Inferior parietal cortex (tissue), 1 donor: ENCODE measurements around the gene TNFSF11.

ENCODE experiments used
- DNase-seq: peaks from one replicate; pipeline ENCODE4 v3.0.0-alpha.2; 2016; ENCODE audit errors: extremely low spot score

Gene TNFSF11

DNA sequence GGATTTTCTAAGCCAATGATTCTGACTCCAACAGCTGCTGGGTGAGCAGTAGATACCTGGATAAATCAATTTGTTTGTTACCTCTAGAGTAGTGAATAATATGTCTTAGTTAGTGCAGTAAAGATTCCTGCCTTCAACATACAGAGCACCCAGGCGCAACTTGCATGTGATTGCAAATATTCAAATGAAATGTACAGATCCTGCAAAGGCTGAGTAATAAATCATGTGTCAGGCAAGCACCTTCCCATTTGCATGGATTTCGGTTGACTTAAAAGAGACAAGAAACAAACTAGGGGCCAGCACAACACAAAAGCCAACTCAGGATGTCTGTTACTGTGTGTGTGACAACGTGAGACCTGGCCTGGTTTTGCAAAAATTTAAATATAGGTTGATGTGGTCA is 79.7 kb downstream of the TNFSF11 start:
- DNase-seq = no peak

DNA sequence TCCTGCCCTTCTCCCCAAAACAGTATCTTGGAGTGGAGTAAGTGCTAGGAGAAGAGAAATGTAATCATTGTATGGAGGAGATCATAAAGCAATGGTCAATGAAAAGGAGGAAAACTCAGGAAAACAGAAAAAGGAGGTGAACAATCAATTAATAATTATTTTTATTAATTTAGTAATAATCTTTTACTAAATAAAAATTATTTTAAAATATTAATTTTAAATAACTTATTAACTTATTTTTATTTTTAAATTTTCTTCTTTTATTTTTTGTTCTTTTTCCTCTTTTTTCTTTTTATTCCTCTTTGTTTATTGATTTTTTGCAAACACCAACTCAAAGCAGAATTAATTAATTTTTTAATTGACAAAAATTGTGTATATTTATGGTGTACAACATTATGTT is 80.3 kb downstream of the TNFSF11 start:
- no peak for DNase-seq

DNA sequence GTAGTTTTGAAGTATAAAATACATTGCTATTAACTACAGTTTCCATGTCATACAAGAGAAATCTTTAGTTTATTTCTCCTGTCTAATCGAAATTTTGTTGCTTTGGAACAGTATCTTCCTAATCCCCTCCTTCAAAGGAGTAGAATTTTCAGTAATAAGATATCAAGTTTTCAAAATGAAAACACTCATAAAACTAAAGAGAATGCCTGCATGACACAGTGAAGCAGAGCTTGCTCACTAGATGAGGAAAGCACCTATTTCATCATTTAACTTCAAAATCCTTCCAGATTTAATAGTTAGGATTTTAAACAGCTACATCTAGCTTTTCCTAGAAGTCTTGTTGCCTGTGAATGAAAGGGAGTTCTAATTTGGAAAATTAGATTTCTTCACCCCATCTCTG is 80.8 kb downstream of the TNFSF11 start:
- DNase-seq = no peak

DNA sequence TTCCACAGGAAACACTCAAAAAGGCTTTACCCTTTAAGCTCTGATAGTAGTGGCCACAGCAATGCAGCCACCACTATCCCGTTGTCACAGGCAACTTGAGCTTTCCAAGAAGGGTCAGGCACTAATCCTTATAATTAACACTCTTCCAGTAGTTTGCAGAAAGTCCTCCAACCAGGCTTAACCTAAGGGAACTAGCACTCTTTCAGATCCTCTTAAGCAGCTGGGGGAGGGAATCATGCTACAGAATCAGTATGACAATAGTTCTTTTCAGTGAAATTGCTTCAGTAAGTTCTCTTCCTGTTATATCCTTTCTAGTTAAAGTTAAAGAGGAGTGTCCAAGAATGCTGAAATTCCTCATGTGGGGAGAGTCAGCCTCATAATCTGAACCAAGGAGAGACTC is 82.2 kb downstream of the TNFSF11 start:
- DNase-seq = no peak

DNA sequence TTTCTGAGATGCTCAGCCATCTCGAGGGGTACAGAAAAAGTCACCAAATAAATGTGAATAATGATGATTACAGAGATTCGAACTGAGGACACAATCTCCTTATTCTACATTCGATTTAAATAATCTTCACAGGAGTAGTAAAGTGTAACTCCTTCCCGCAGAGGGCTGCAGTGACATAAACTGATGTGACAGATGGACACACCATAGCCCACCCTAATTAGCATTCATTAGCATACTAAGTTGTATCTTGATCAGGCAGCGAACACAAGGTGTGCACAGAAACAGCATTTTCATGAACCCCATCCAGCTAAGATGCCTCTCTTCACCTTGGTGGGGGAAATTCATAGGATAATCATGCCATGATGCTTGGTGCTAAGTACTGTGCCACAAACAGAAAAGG is 83.0 kb downstream of the TNFSF11 start:
- DNase-seq = no peak
